Nucleus accumbens (tissue), 56 donors: ENCODE results near the gene PTGS2.

ENCODE experiments used
- DNase-seq, 56 donors: peaks; one replicate each; lab custom pipeline; 2025; lab: John Stamatoyannopoulos, UW

The PTGS2 gene

GRCh38 chr1:186626356-186626932 lies 53.8 kb downstream of the PTGS2 start:
- DNase-seq: no peak

- DNase-seq: no peak
Observed at GRCh38 chr1:186623551-186623950, 56.7 kb downstream of the PTGS2 start.
